Uterus (tissue), 4 donors: ENCODE data around the gene TBK1. TPM values are rescaled to one million over a fixed set of nuclear protein-coding genes. Genes with fewer than 3 reads are reported as not detected.

Experiments used
- DNase-seq, 2 donors: peaks; one replicate each; pipeline ENCODE4 v3.0.0-alpha.2; 2019 to 2020
- H3K27ac ChIP-seq, 2 donors: fragments of 200-600 bp; sonication (generic); 1 replicate in 1 of 2; 2 replicates in 1 of 2; pipeline ENCODE4 v1.5.1; 2016 to 2018
- H3K27me3 ChIP-seq, 2 donors: fragments of 200-600 bp; sonication (generic); one replicate each; pipeline ENCODE4 v1.5.1; 2018 to 2019; ENCODE audit warnings: control low read depth in 1 of 2
- H3K36me3 ChIP-seq, 2 donors: fragments of 200-600 bp; sonication (generic); one replicate each; pipeline ENCODE4 v1.5.1; 2019; ENCODE audit warnings: control low read depth in 1 of 2
- H3K4me1 ChIP-seq, 2 donors: fragments of 200-600 bp; sonication (generic); one replicate each; pipeline ENCODE4 v1.5.1; 2018 to 2019; ENCODE audit warnings: control low read depth in 1 of 2
- H3K4me3 ChIP-seq, 2 donors: fragments of 200-600 bp; sonication (generic); 1 replicate in 1 of 2; 2 replicates in 1 of 2; pipeline ENCODE4 v1.5.1; 2018 to 2019; ENCODE audit warnings: mild to moderate bottlenecking in 1 of 2
- H3K9me3 ChIP-seq, 2 donors: fragments of 200-600 bp; sonication (generic); one replicate each; pipeline ENCODE4 v1.5.1; 2019; ENCODE audit warnings: control low read depth in 1 of 2
- POLR2A ChIP-seq, 2 donors: fragments of 450-650 bp; IDR thresholded peaks; one replicate each; pipeline ENCODE4 v1.6.1; 2016; ENCODE audit warnings: antibody characterized with exemption in 2 of 2, mild to moderate bottlenecking in 1 of 2, moderate library complexity in 1 of 2
- intact Hi-C: fragments of 100-400 bp; cut with DNase I; formaldehyde crosslinking; loops from one replicate; pipeline ENCODE4 v1.15.1; 2023; ENCODE audit warnings: low total_unique reads
- total RNA-seq, 4 donors: library from RNA; depleted of rRNA in 3 of 4; stranded (reverse); fragments of >200 nt in 3 of 4; gene quantifications; one replicate each; pipeline versions ENCODE4 v1.1.0 to v1.2.4, GENCODE V29; 2014 to 2023
- TF ChIP-seq, protein P1 (sequence below), 4 experiments: fragments of 200-600 bp in 2 of 4; fragments of 450-650 bp in 2 of 4; sonication (generic) in 2 of 4; IDR thresholded peaks; one replicate each; pipeline ENCODE4 v1.5.1; 2016 to 2019; ENCODE audit warnings: antibody characterized with exemption in 4 of 4, mild to moderate bottlenecking in 2 of 4, moderate library complexity in 1 of 4
- donor health status: DM: yes; HTN: yes; CAD: no.

The TBK1 gene
- total RNA-seq, 4 donors from 2014 or later, result 16.7 to 37.5 (median 26.0) TPM

DNA sequence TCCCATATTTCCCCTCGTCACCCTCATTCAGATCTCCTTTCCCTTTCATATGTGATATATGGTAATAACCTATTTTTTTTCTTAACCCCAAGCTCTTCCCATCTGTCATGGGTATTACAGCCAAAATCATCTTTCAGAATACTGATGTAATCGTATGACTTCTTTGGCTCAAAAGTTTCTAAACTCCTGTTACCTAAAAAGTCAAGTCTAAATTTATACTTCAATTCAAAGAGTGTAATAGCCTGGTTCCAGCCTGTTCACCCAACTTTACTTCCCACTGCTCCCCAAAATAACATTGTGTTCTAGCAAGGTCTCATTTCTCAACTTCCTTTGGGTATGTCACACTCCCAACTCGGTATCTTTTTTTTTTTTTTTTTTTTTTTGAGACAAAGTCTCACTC lies 48.5 kb downstream of the TBK1 start:
- H3K4me3 ChIP-seq, result no peak overlapping the region
- H3K36me3 ChIP-seq, result no peaks in the 10 kb centered on the region
- no peaks in the 10 kb centered on the region for H3K4me1 ChIP-seq
- intact Hi-C loops, result no loop called here
- no peaks in the 10 kb centered on the region for H3K27me3 ChIP-seq
- TF ChIP-seq, protein P1, sequence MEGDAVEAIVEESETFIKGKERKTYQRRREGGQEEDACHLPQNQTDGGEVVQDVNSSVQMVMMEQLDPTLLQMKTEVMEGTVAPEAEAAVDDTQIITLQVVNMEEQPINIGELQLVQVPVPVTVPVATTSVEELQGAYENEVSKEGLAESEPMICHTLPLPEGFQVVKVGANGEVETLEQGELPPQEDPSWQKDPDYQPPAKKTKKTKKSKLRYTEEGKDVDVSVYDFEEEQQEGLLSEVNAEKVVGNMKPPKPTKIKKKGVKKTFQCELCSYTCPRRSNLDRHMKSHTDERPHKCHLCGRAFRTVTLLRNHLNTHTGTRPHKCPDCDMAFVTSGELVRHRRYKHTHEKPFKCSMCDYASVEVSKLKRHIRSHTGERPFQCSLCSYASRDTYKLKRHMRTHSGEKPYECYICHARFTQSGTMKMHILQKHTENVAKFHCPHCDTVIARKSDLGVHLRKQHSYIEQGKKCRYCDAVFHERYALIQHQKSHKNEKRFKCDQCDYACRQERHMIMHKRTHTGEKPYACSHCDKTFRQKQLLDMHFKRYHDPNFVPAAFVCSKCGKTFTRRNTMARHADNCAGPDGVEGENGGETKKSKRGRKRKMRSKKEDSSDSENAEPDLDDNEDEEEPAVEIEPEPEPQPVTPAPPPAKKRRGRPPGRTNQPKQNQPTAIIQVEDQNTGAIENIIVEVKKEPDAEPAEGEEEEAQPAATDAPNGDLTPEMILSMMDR (IDR thresholded peaks at IDR 0.05), result no peak
- TF ChIP-seq POLR2A (IDR thresholded peaks at IDR 0.05), result no peak
- no peak for DNase-seq
- no peak overlapping the region for H3K27ac ChIP-seq
- H3K9me3 ChIP-seq, result no peaks in the 10 kb centered on the region

DNA sequence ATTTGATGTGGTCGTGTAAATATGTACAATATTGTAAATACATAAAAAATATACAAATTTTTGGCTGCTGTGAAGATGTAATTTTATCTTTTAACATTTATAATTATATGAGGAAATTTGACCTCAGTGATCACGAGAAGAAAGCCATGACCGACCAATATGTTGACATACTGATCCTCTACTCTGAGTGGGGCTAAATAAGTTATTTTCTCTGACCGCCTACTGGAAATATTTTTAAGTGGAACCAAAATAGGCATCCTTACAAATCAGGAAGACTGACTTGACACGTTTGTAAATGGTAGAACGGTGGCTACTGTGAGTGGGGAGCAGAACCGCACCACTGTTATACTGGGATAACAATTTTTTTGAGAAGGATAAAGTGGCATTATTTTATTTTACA lies 49.6 kb downstream of the TBK1 start:
- Histone ChIP-seq H3K4me3 (no peak overlapping the region), H3K4me1 (no peaks in the 10 kb centered on the region), H3K27me3 (no peaks in the 10 kb centered on the region), H3K9me3 (no peaks in the 10 kb centered on the region), H3K27ac (no peak overlapping the region), H3K36me3 (no peaks in the 10 kb centered on the region)
- TF ChIP-seq, protein P1 (IDR thresholded peaks at IDR 0.05), result no peak
- no peak for TF ChIP-seq POLR2A (IDR thresholded peaks at IDR 0.05)
- DNase-seq, result no peak
- intact Hi-C loops, result no loop called here

DNA sequence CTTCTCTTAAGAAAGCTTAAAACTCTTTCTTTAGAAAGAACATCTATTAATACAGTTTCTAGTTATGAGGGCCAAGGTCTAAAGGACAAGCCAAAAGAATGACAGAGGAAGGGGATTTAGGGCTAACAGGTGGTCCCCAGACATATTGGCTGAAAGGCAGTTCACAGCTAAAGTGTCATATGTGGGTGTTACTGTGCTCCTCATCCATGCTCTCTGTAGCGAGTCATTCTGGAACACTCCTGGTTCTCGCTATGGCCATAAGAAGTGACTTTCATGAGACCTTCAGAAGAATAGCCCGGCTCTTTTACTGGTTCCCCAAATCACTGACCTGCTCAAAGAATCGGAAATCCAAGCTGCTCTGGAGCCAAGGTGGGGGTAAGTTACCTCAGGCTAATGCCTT lies 55.0 kb downstream of the TBK1 start:
- no peak for DNase-seq

DNA sequence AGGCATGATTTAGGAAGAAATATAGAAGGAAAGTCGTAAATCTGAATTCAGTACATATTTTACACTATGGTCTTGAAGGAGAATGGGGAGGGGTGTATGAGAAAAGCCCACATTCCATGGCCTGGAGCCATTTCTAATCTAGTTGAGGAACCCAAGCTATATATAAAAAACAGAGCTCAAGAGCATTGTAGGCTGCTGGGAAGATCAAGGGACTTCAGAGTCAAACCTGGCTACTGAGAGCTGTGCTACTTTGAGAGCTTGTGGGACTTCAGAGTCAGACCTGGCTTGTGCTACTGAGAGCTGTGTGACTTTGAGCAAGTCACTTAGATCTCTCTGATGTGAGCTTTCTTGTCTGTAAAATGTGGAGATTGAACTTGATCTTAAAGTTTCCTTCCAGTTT lies 58.7 kb downstream of the TBK1 start:
- H3K9me3 ChIP-seq, result no peaks in the 10 kb centered on the region
- H3K4me1 ChIP-seq, result no peaks in the 10 kb centered on the region
- H3K36me3 ChIP-seq, result no peaks in the 10 kb centered on the region
- no peak for DNase-seq
- no peaks in the 10 kb centered on the region for H3K27me3 ChIP-seq
- H3K27ac ChIP-seq, result no peak overlapping the region
- H3K4me3 ChIP-seq, result no peak overlapping the region
- TF ChIP-seq, protein P1 (IDR thresholded peaks at IDR 0.05), result no peak
- no peak for TF ChIP-seq POLR2A (IDR thresholded peaks at IDR 0.05)
- intact Hi-C loops, result no loop called here

More for the DNA sequence above, 55.0 kb downstream of the TBK1 start:
- Histone ChIP-seq H3K27me3 (no peaks in the 10 kb centered on the region), H3K36me3 (no peaks in the 10 kb centered on the region), H3K27ac (peak overlapping the region in 1 of 2 donors; percentile 30), H3K9me3 (no peaks in the 10 kb centered on the region), H3K4me3 (no peak overlapping the region), H3K4me1 (no peaks in the 10 kb centered on the region)
- intact Hi-C loops, result no loop called here
- no peak for TF ChIP-seq POLR2A (IDR thresholded peaks at IDR 0.05)
- TF ChIP-seq, protein P1 (IDR thresholded peaks at IDR 0.05), result no peak

DNA sequence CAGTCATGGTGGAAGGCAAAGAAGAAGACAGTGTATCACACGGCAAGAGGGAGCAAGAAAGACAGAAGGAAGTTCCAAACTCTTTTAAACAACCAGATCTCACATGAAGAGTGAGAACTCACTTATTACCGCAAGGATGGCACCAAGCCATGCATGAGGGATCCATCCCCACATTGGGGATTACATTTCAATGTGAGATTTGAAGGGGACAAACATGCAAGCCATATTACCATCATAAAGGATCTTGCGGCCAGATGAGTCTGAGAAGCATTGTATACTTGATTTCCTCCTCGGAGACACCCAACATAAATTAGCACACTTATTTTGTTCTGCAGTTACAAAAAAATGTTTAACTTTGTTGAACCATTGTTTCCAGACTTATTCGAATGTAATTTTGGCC lies 66.5 kb downstream of the TBK1 start:
- no peaks in the 10 kb centered on the region for H3K9me3 ChIP-seq
- TF ChIP-seq, protein P1 (IDR thresholded peaks at IDR 0.05), result no peak
- no peak for TF ChIP-seq POLR2A (IDR thresholded peaks at IDR 0.05)
- no peak for DNase-seq
- H3K27me3 ChIP-seq, result no peaks in the 10 kb centered on the region
- no peak overlapping the region for H3K27ac ChIP-seq
- no peaks in the 10 kb centered on the region for H3K36me3 ChIP-seq
- H3K4me3 ChIP-seq, result no peak overlapping the region
- intact Hi-C loops, result no loop called here
- no peaks in the 10 kb centered on the region for H3K4me1 ChIP-seq
